Activated CD8-positive, alpha-beta T cell treated with anti-CD3 and anti-CD28 coated beads, Interleukin-2, amount 10 ng/mL, durations not matched to agents 7 days and 5 days (primary cell): ENCODE measurements around the gene TGFBR2. TPM values are rescaled to one million over a fixed set of nuclear protein-coding genes. Genes with fewer than 3 reads are reported as not detected.
A peak's percentile ranks its signal among the peaks of the same experiment; 100 is the strongest.

Experiments
- ATAC-seq: fragments of 150-1000 bp; cut with Tn5 transposase; one replicate; pipeline ENCODE4 v1.10.0; 2021; ENCODE audit warnings: moderate library complexity
- CTCF ChIA-PET: fragments of 350-600 bp; sonication (Branson Sonifier 250); formaldehyde crosslinking; loops from one replicate; lab custom pipeline; 2021; ENCODE audit warnings: antibody characterized with exemption; lab: Charles Lee
- POLR2A ChIA-PET: fragments of 350-600 bp; sonication (Branson Sonifier 250); formaldehyde crosslinking; loops from one replicate; lab custom pipeline; 2021; ENCODE audit warnings: antibody characterized with exemption; lab: Charles Lee
- DNase-seq: peaks from one replicate; pipeline ENCODE4 v3.0.0-alpha.2; 2020
- H3K27ac Mint-ChIP-seq: one replicate; pipeline ENCODE4 v1.8.0; 2021; ENCODE audit warnings: mild to moderate bottlenecking, mixed read lengths
- H3K27me3 Mint-ChIP-seq: one replicate; pipeline ENCODE4 v1.8.0; 2021; ENCODE audit warnings: low read depth, mixed read lengths
- H3K36me3 Mint-ChIP-seq: one replicate; pipeline ENCODE4 v1.8.0; 2021; ENCODE audit warnings: low read depth, mixed read lengths
- H3K4me1 Mint-ChIP-seq: one replicate; pipeline ENCODE4 v1.8.0; 2021; ENCODE audit warnings: low read depth, mixed read lengths
- H3K4me3 Mint-ChIP-seq: one replicate; pipeline ENCODE4 v1.8.0; 2021; ENCODE audit warnings: mild to moderate bottlenecking, mixed read lengths
- H3K9me3 Mint-ChIP-seq: one replicate; pipeline ENCODE4 v1.8.0; 2022; ENCODE audit warnings: mixed read lengths; ENCODE audit not compliant: insufficient read depth
- total RNA-seq, 2 experiments: library from RNA; stranded (reverse); gene quantifications; one replicate each; pipeline ENCODE4 v1.2.3, GENCODE V29; 2021

The TGFBR2 gene
- total RNA-seq, 2 experiments from 2014 or later, result 62.7 to 64.5 TPM

DNA sequence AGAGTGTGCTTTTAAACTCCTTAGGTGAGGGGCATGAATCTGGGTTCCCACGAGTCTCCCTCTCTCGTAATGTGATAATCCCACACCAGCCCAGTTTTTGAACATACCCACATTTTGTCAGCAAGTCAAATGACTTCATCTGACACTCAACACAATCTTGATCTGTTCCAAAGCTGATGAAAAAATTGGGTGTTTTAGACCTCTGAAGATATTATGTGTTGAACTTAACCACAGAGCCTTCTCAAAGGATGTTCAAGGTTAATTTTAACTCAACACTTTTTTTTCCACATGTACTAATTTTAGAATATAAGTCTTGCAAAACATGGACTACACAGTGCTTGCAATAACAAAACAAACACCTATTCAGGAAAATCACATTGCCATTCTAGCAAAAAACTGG lies 123.1 kb downstream of the TGFBR2 start:
- H3K4me3 Mint-ChIP-seq, result no peak overlapping the region

DNA sequence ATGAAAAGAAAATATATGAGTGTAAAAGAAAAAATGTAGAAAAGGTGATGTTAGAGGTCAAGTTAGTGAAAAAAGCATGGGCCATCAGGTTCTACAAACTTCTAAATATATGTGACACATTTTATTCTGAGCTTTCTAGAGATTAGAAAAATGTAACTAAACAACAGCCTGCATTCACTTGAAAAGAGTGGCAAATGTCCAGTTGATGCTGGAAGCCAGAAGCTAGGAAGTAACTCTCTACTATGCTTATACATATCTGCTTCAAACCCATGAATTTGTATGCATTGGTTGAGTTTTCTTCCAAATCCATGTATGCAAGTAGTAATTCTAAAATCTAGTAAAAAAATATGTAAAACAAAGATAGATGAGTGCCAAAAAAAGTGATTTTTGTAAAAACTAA lies 123.5 kb downstream of the TGFBR2 start:
- no peak for DNase-seq
- H3K36me3 Mint-ChIP-seq, result no peaks in the 10 kb centered on the region
- POLR2A ChIA-PET, result interaction anchor here (0.6 kb wide), 1 partner anchor 1480 kb away, joined by 3 read pairs; no protein-coding TSS in a partner anchor
- no peak overlapping the region for H3K4me3 Mint-ChIP-seq
- CTCF ChIA-PET, result interaction anchor here (1.1 to 1.5 kb wide), 3 partner anchors 22 to 689 kb away, joined by 3 to 4 read pairs (median 4); no protein-coding TSS in a partner anchor
- H3K27ac Mint-ChIP-seq, result no peak overlapping the region
- peaks cover 43% of the 10 kb centered on the region for H3K4me1 Mint-ChIP-seq
- H3K9me3 Mint-ChIP-seq, result no peaks in the 10 kb centered on the region
- H3K27me3 Mint-ChIP-seq, result no peaks in the 10 kb centered on the region
- no peak for ATAC-seq

More for the DNA sequence above, 123.1 kb downstream of the TGFBR2 start:
- Mint-ChIP-seq H3K9me3 (no peaks in the 10 kb centered on the region), H3K27ac (no peak overlapping the region), H3K4me1 (peaks cover 39% of the 10 kb centered on the region), H3K27me3 (no peaks in the 10 kb centered on the region), H3K36me3 (peaks cover 2% of the 10 kb centered on the region)
- ATAC-seq (no peak), DNase-seq (no peak)
- CTCF ChIA-PET, result interaction anchor here (1.1 to 1.5 kb wide), 3 partner anchors 22 to 689 kb away, joined by 3 to 4 read pairs (median 4); no protein-coding TSS in a partner anchor
- POLR2A ChIA-PET, result no interaction called here

DNA sequence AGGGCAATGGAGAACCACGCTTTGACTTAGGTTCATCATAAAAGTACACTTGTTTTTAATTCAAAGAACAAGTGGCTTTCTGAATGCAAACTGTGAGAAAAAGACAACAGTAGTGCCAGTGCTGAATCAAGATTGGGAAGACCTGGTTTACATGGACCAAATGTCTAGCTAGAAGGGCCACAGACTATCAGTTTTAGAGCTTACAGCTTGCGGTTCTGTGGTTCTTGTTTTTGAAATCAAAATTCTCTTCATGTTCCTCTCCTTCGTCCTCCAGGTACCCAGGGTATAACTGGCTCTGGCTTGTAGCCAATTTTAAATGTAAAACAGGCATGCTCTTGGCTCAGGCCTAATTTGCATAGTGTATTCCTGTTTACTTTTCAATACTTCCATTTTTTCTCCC lies 124.6 kb downstream of the TGFBR2 start:
- no peak for DNase-seq
- CTCF ChIA-PET, result interaction anchor here (1.2 kb wide), 1 partner anchor 17 kb away, joined by 3 read pairs; no protein-coding TSS in a partner anchor
- H3K36me3 Mint-ChIP-seq, result no peaks in the 10 kb centered on the region
- no peaks in the 10 kb centered on the region for H3K9me3 Mint-ChIP-seq
- no peaks in the 10 kb centered on the region for H3K27me3 Mint-ChIP-seq
- ATAC-seq, result no peak
- no peak overlapping the region for H3K27ac Mint-ChIP-seq
- POLR2A ChIA-PET, result no interaction called here
- H3K4me1 Mint-ChIP-seq, result peaks cover 38% of the 10 kb centered on the region
- H3K4me3 Mint-ChIP-seq, result no peak overlapping the region

DNA sequence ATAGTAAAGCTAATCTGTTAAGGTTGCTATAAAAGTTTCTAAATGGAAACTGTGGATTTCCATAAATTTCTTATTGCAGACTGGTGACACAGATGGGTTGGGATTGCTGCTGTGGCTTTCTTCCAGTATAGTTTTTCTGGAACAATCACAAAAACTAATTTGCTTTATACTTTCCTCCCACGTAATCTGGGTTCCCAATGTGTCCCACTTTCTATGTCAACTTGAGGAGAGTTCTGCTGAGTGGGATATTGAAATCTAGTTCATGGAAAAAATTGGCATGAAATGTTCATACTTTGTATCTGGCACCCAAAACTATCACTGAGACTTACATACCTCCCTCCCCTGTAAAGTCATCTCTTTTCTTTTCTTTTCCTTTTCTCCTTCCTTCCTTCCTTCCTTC lies 126.8 kb downstream of the TGFBR2 start:
- CTCF ChIA-PET, result interaction anchor here (1.6 kb wide), 1 partner anchor 10 kb away, joined by 4 read pairs; no protein-coding TSS in a partner anchor
- ATAC-seq, result no peak
- no peak overlapping the region for H3K27ac Mint-ChIP-seq

DNA sequence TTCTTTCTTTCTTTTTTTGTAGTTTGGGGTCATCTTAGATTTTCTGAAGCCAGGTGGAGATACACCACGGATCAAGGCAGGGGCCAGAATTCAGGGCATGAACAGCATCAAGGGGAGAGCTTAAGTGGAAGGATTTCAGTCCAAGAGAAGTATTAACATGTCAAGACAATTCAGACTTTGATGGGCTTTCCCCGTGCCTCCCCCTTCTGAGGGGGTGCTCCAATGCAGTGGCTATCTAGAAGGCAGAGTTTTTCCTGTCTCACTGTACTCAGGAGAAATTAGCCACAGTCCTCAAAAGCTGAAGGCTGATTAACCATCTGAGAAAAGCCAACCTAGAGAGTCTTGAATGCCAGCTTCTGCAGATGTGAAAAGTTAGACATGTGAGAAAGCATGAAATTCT lies 127.3 kb downstream of the TGFBR2 start:
- peaks cover 43% of the 10 kb centered on the region for H3K4me1 Mint-ChIP-seq
- ChIA-PET POLR2A (no interaction called here), CTCF (interaction anchor here (0.6 to 1.6 kb wide), 5 partner anchors 10 to 802 kb away, joined by 3 to 7 read pairs (median 3); no protein-coding TSS in a partner anchor)
- DNase-seq (no peak), ATAC-seq (no peak)
- H3K27me3 Mint-ChIP-seq, result no peaks in the 10 kb centered on the region
- H3K36me3 Mint-ChIP-seq, result no peaks in the 10 kb centered on the region
- no peak overlapping the region for H3K4me3 Mint-ChIP-seq
- no peak overlapping the region for H3K27ac Mint-ChIP-seq
- H3K9me3 Mint-ChIP-seq, result no peaks in the 10 kb centered on the region

More for the DNA sequence above, 126.8 kb downstream of the TGFBR2 start:
- H3K4me3 Mint-ChIP-seq, result no peak overlapping the region
- POLR2A ChIA-PET, result interaction anchor here (1.2 kb wide), 1 partner anchor 37 kb away, joined by 3 read pairs; no protein-coding TSS in a partner anchor
- no peaks in the 10 kb centered on the region for H3K36me3 Mint-ChIP-seq
- peaks cover 43% of the 10 kb centered on the region for H3K4me1 Mint-ChIP-seq
- no peaks in the 10 kb centered on the region for H3K9me3 Mint-ChIP-seq
- H3K27me3 Mint-ChIP-seq, result no peaks in the 10 kb centered on the region
- DNase-seq, result no peak

DNA sequence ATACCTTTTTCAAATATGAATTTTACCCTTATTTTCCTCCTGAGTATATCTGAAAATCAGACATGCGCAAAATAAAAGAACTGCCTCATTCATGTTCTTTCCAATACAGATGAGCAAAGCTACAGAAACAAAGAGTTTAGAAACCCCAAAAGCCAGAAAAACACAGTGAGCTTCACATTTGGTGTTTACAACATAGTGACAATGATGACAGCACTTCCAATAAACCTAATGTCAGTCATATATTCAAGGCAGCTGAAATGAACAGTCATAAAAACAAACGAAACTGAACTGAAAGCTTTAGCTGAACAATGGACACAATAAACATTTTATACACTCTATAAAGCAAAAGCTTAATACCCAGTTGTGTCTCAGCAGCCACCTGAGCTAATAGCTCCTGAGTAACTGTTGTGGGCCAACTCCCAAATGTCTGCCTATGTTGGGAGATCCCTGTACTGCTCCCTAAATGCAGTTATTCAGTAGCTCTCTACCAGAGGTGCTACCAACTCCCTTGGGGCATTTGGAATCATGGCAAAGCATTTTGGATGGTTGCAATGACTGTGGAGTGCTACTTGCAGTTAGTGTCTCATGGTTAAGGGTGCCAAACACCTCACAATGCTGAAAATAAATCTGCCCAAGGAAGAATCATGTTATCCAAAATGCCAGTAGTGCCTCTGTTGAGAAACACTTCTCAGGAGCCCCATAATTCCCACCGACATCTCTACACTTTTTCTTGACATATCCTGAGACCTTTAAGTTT lies 131.5 kb downstream of the TGFBR2 start:
- no peak for DNase-seq
- no peaks in the 10 kb centered on the region for H3K36me3 Mint-ChIP-seq
- ATAC-seq, result no peak
- H3K9me3 Mint-ChIP-seq, result no peaks in the 10 kb centered on the region
- CTCF ChIA-PET, result interaction anchor here (1.2 kb wide), 1 partner anchor 14 kb away, joined by 4 read pairs; no protein-coding TSS in a partner anchor
- peaks cover 21% of the 10 kb centered on the region for H3K4me1 Mint-ChIP-seq
- no peak overlapping the region for H3K27ac Mint-ChIP-seq
- no peaks in the 10 kb centered on the region for H3K27me3 Mint-ChIP-seq
- POLR2A ChIA-PET, result interaction anchor here (1.3 kb wide), 1 partner anchor 10 kb away, joined by 4 read pairs; no protein-coding TSS in a partner anchor
- no peak overlapping the region for H3K4me3 Mint-ChIP-seq

DNA sequence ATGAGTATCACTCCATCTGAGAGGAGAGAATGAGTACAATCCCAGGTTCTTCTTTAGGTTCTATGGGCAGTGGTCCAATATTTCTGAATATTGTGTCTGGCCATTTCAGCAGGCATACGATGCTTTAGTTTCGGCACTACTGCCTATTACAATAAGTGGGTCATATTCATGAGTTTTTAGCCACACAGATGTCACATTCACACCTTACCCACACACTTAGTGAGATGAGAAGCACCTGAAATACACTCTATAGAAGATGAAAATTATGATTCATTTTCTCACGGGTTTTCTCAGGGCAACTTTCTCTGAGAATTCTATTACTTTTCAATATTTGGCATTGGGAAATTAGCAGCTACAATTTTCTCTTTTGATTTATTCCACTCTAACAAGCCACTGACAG lies 132.2 kb downstream of the TGFBR2 start:
- CTCF ChIA-PET, result no interaction called here
- H3K36me3 Mint-ChIP-seq, result no peaks in the 10 kb centered on the region
- POLR2A ChIA-PET, result no interaction called here
- no peak for DNase-seq
- no peak overlapping the region for H3K27ac Mint-ChIP-seq
- H3K4me3 Mint-ChIP-seq, result no peak overlapping the region
- ATAC-seq, result no peak
- peaks cover 25% of the 10 kb centered on the region for H3K4me1 Mint-ChIP-seq
- H3K27me3 Mint-ChIP-seq, result no peaks in the 10 kb centered on the region
- H3K9me3 Mint-ChIP-seq, result no peaks in the 10 kb centered on the region

DNA sequence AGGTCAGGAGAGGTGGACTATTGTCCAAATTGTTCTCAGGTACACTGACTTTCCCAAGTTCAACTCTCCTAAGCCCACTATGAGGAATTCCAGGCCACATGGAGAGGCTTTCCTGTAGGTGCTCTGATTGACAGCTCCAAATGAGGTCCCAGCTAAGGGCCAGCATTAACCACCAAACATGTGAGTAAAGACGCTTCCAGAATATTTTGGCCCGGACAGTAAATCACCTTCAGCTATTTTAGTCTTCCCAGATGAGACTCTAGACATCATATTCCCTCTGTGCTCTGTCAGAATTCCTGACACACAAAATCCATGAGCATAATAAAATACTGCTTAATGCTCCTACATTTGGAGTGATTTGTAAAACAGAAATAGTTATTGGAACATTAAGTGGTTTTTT lies 135.5 kb downstream of the TGFBR2 start:
- ChIA-PET POLR2A (no interaction called here), CTCF (interaction anchor here (1.9 to 2.9 kb wide), 2 partner anchors 10 to 48 kb away, joined by 8 to 12 read pairs; no protein-coding TSS in a partner anchor)
- H3K27me3 Mint-ChIP-seq, result no peaks in the 10 kb centered on the region
- no peaks in the 10 kb centered on the region for H3K9me3 Mint-ChIP-seq
- no peak overlapping the region for H3K4me3 Mint-ChIP-seq
- ATAC-seq, result no peak
- DNase-seq, result no peak
- no peaks in the 10 kb centered on the region for H3K36me3 Mint-ChIP-seq
- no peak overlapping the region for H3K27ac Mint-ChIP-seq
- peaks cover 19% of the 10 kb centered on the region for H3K4me1 Mint-ChIP-seq

DNA sequence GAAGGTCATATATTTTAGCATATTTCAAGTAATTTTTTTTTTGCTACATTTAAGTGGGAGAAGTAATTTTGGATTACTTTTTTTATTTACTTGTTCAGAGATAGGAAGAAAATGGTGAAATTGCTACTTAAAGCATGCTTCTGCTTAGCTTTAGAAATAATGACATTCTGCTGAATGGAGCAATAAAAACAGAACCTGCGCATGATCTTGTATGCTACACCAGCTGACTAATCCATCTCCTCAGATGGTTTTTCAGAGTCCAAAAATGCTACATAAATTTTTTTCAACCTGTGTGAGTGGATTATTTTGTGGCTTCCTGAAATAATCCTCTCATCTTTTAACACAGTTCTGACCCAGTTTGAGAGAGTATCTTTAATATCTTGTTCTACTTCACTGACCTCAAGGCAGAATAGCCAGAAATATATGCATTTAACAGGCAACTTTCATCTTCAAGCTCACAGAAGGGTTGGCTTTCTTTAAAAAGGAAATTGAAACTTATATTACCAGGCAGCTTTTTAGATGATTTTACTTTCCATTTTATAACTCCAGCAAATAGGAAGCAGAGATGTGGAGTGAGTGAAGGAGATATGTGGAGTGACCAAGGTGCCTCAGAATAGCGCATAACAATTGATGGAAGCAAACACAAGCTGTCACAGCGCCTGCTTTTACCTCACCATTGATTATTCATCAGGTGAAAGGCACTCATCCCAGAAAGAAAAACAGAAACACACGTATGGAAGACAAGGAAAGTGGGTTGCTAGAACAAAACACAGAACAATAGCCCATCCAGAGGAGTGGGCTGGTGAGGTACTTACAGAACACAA lies 136.6 kb downstream of the TGFBR2 start:
- POLR2A ChIA-PET, result no interaction called here
- ATAC-seq (peak; percentile 36), DNase-seq (no peak)
- Mint-ChIP-seq H3K4me1 (peaks cover 19% of the 10 kb centered on the region), H3K9me3 (no peaks in the 10 kb centered on the region), H3K27me3 (no peaks in the 10 kb centered on the region), H3K27ac (peak overlapping the region; percentile 13), H3K4me3 (peak overlapping the region; percentile 35), H3K36me3 (no peaks in the 10 kb centered on the region)
- CTCF ChIA-PET, result interaction anchor here (0.6 to 3.3 kb wide), 7 partner anchors 8 to 701 kb away, joined by 3 to 15 read pairs (median 8); no protein-coding TSS in a partner anchor
